GM23248 (cell line): ENCODE measurements around the gene ANTKMT. TPM values are rescaled to one million over a fixed set of nuclear protein-coding genes. Genes with fewer than 3 reads are reported as not detected.

Source experiments
- DNase-seq: peaks from one replicate; pipeline ENCODE4 v3.0.0-alpha.2; 2015
- H2AFZ ChIP-seq: fragments of 200-600 bp; sonication (generic); 2 replicates; pipeline ENCODE4 v1.6.1; 2016; ENCODE audit warnings: antibody characterized with exemption
- H3F3A ChIP-seq: fragments of 200-600 bp; sonication (generic); 2 replicates; pipeline ENCODE4 v1.6.1; 2016; ENCODE audit warnings: mild to moderate bottlenecking, antibody characterized with exemption, mixed run types; ENCODE audit not compliant: insufficient read depth
- H3K27ac ChIP-seq: fragments of 200-600 bp; sonication (generic); 2 replicates; pipeline ENCODE4 v1.5.1; 2016; ENCODE audit warnings: mild to moderate bottlenecking
- H3K27me3 ChIP-seq: fragments of 200-600 bp; sonication (generic); replicated peaks from 2 replicates; pipeline ENCODE4 v1.6.1; 2016; ENCODE audit warnings: mild to moderate bottlenecking; ENCODE audit not compliant: insufficient read depth
- H3K36me3 ChIP-seq: fragments of 200-600 bp; sonication (generic); 2 replicates; pipeline ENCODE4 v1.6.1; 2016; ENCODE audit warnings: low read depth, mild to moderate bottlenecking
- H3K4me1 ChIP-seq: fragments of 200-600 bp; sonication (generic); 2 replicates; pipeline ENCODE4 v1.6.1; 2016; ENCODE audit warnings: mild to moderate bottlenecking; ENCODE audit not compliant: insufficient read depth
- H3K4me2 ChIP-seq: fragments of 200-600 bp; sonication (generic); one replicate; pipeline ENCODE4 v1.6.1; 2016; ENCODE audit warnings: mild to moderate bottlenecking; ENCODE audit not compliant: unreplicated experiment
- H3K4me3 ChIP-seq: fragments of 200-600 bp; sonication (generic); 2 replicates; pipeline ENCODE4 v1.5.1; 2016; ENCODE audit warnings: mild to moderate bottlenecking
- H3K79me2 ChIP-seq: fragments of 200-600 bp; sonication (generic); 2 replicates; pipeline ENCODE4 v1.6.1; 2016; ENCODE audit warnings: mild to moderate bottlenecking; ENCODE audit not compliant: insufficient read depth
- H3K9ac ChIP-seq: fragments of 200-600 bp; sonication (generic); 2 replicates; pipeline ENCODE4 v1.6.1; 2016; ENCODE audit warnings: mild to moderate bottlenecking
- H3K9me2 ChIP-seq: fragments of 200-600 bp; sonication (generic); 2 replicates; pipeline ENCODE4 v1.6.1; 2016; ENCODE audit warnings: mixed run types, mild to moderate bottlenecking, moderate library complexity; ENCODE audit not compliant: insufficient read depth
- H3K9me3 ChIP-seq: fragments of 200-600 bp; sonication (generic); one replicate; pipeline ENCODE4 v1.6.1; 2017; ENCODE audit warnings: low read depth
- H4K20me1 ChIP-seq: fragments of 200-600 bp; sonication (generic); 2 replicates; pipeline ENCODE4 v1.6.0; 2016; ENCODE audit not compliant: insufficient read depth
- EZH2 ChIP-seq: fragments of 200-600 bp; sonication (generic); IDR thresholded peaks from 2 replicates; pipeline ENCODE4 v1.6.1; 2018; ENCODE audit warnings: antibody characterized with exemption, mild to moderate bottlenecking; ENCODE audit not compliant: insufficient read depth, poor library complexity, severe bottlenecking
- EZH2phosphoT487 ChIP-seq: fragments of 200-600 bp; sonication (generic); IDR thresholded peaks from 2 replicates; pipeline ENCODE4 v1.6.1; 2018; ENCODE audit warnings: antibody characterized with exemption, moderate library complexity, mild to moderate bottlenecking, low read depth; ENCODE audit not compliant: insufficient read depth
- WGBS, 2 experiments: methylation state at CpG; one replicate each; pipeline ENCODE4 v1.1.6; 2015 to 2017; ENCODE audit warnings: low lambda C conversion rate in 2 of 2, low coverage in 1 of 2; ENCODE audit errors: missing lambda C conversion rate in 2 of 2; 5-methylcytosine and 5-hydroxymethylcytosine counted together
- in situ Hi-C: fragments of 300-500 bp; cut with MboI; formaldehyde crosslinking; loops from 2 replicates; pipeline ENCODE4 v1.15.0; 2020
- polyA plus RNA-seq: library from polyadenylated mRNA; unstranded; fragments of >200 nt; fragmentation: Nextera tagmentation; extraction: Ambion mirVana; gene quantifications from 2 replicates; pipeline ENCODE4 v1.2.1, GENCODE V29; 2016
- total RNA-seq: library from RNA; depleted of rRNA; stranded (reverse); fragments of >200 nt; shearing (Covaris generic); gene quantifications from 2 replicates; pipeline ENCODE4 v1.2.3, GENCODE V29; 2014

ANTKMT gene
- total and polyA plus RNA-seq, 2 experiments from 2014 or later = 33.5 to 34.8 TPM

GRCh38 chr16:705431-706188 lies 15.3 kb upstream of the ANTKMT start, which contains the start of gene FBXL16:
TSS of gene FBXL16 (minus strand) at chr16:705801. CDS start at chr16:697405, 8,396 bp downstream.
- no peaks in the 10 kb centered on the region for H3K79me2 ChIP-seq
- H3K4me3 ChIP-seq = no peak within 1 kb of the TSS
- H2AFZ ChIP-seq = no peak within 1 kb of the TSS
- no peaks in the 10 kb centered on the region for H3K36me3 ChIP-seq
- WGBS, 2 experiments = 3 to 4% methylated on average over 11 to 83 of the region's 115 CpGs
- TF ChIP-seq EZH2phosphoT487 (no peak), EZH2 (no peak)
- no peak within 1 kb of the TSS for H3K4me2 ChIP-seq
- no peaks in the 10 kb centered on the region for H3K9me2 ChIP-seq
- H3K27me3 ChIP-seq = peaks cover 47% of the 10 kb centered on the region
- H3K9ac ChIP-seq = no peak within 1 kb of the TSS
- in situ Hi-C loops = no loop called here
- DNase-seq = no peak
- H3K27ac ChIP-seq = no peak within 1 kb of the TSS
- H3K9me3 ChIP-seq = no peaks in the 10 kb centered on the region
- H3K4me1 ChIP-seq = peaks cover 5% of the 10 kb centered on the region; the same call in 1 of the 2 replicates
- H4K20me1 ChIP-seq = no peaks in the 10 kb centered on the region
- H3F3A ChIP-seq = no peaks in the 10 kb centered on the region

GRCh38 chr16:706189-707061 lies 14.5 kb upstream of the ANTKMT start:
- in situ Hi-C loops = no loop called here
- Histone ChIP-seq H4K20me1 (no peaks in the 10 kb centered on the region), H3K4me3 (no peak overlapping the region), H3K9me3 (no peaks in the 10 kb centered on the region), H3K27ac (no peak overlapping the region), H3F3A (no peaks in the 10 kb centered on the region), H3K27me3 (peaks cover 45% of the 10 kb centered on the region), H3K79me2 (no peaks in the 10 kb centered on the region), H3K4me1 (peaks cover 5% of the 10 kb centered on the region; the same call in 1 of the 2 replicates), H3K4me2 (no peak overlapping the region), H3K9me2 (no peaks in the 10 kb centered on the region), H3K36me3 (no peaks in the 10 kb centered on the region), H3K9ac (no peak overlapping the region), H2AFZ (no peak overlapping the region)
- no peak for DNase-seq
- WGBS, 2 experiments = 5 to 6% methylated on average over 29 to 47 of the region's 49 CpGs
- TF ChIP-seq EZH2phosphoT487 (no peak), EZH2 (peak; percentile 79)

GRCh38 chr16:707062-707538 lies 13.8 kb upstream of the ANTKMT start:
- Histone ChIP-seq H2AFZ (no peak overlapping the region), H3K9ac (no peak overlapping the region), H3K36me3 (no peaks in the 10 kb centered on the region), H3K79me2 (no peaks in the 10 kb centered on the region), H3K27ac (no peak overlapping the region), H3K4me1 (peaks cover 5% of the 10 kb centered on the region; the same call in 1 of the 2 replicates), H3K9me2 (no peaks in the 10 kb centered on the region), H3K4me3 (no peak overlapping the region), H3K9me3 (no peaks in the 10 kb centered on the region), H3F3A (no peaks in the 10 kb centered on the region), H4K20me1 (no peaks in the 10 kb centered on the region), H3K4me2 (no peak overlapping the region), H3K27me3 (peaks cover 38% of the 10 kb centered on the region)
- 32 to 36% methylated on average over 13 of the region's 14 CpGs for WGBS, 2 experiments
- no peak for TF ChIP-seq EZH2
- TF ChIP-seq EZH2phosphoT487 = no peak
- in situ Hi-C loops = no loop called here
- DNase-seq = no peak

- H3K27me3 ChIP-seq = peaks cover 29% of the 10 kb centered on the region
- H3F3A ChIP-seq = peaks cover 8% of the 10 kb centered on the region
- H3K27ac ChIP-seq = no peak overlapping the region
- H3K4me1 ChIP-seq = peaks cover 11% of the 10 kb centered on the region; the same call in 1 of the 2 replicates
- no peak for DNase-seq
- H3K9ac ChIP-seq = no peak overlapping the region
- H3K79me2 ChIP-seq = no peaks in the 10 kb centered on the region
- 54 to 64% methylated on average over 3 of the region's 3 CpGs for WGBS, 2 experiments
- H3K4me3 ChIP-seq = no peak overlapping the region
- H2AFZ ChIP-seq = no peak overlapping the region
- H3K4me2 ChIP-seq = no peak overlapping the region
- no peaks in the 10 kb centered on the region for H3K36me3 ChIP-seq
- no peaks in the 10 kb centered on the region for H3K9me2 ChIP-seq
- no peak for TF ChIP-seq EZH2phosphoT487
- no peak for TF ChIP-seq EZH2
- no peaks in the 10 kb centered on the region for H4K20me1 ChIP-seq
- H3K9me3 ChIP-seq = no peaks in the 10 kb centered on the region
- in situ Hi-C loops = no loop called here
Observed at GRCh38 chr16:708019-708418, 12.9 kb upstream of the ANTKMT start.
